ENCODE data around the gene SERF2.
"Not testable (repeated sequence)": the region's sequence is repeated elsewhere in the genome, so short reads cannot be mapped to it uniquely, and the experiment has no call there.

Gene SERF2

GRCh38 chr15:43792761-43793476 is 799 bp downstream of the SERF2 start:
- in situ Hi-C loops (cut with MboI; ENCODE audit: low sequenced_read_pairs): no loop called here

- in situ Hi-C loops (cut with MboI; ENCODE audit: low sequenced_read_pairs): no loop called here
These were observed 1.5 kb downstream of the SERF2 start for GRCh38 chr15:43793647-43794046.

- in situ Hi-C loops (cut with MboI; ENCODE audit: low sequenced_read_pairs): no loop called here
These were observed 2.3 kb downstream of the SERF2 start for GRCh38 chr15:43794269-43795037.

DNA sequence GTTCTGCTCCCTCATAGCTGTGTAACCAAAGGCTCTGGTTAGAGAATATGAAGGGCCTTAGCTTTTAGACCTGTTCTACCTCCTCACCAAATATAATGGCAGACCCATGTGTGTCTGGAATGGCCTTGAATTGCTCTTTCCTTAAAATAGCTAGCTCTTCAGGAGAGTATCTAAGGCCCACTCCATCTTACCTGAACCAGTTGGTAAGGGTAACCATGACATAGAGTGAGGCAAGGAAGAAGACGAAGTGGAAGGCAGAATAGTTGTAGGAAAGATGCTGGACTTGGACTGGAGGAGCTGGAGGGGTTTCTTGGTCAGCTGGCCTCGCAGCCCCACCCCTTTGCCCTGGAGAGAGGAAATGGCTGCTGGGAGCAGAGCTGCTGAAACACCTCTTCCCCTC is 3.1 kb downstream of the SERF2 start:
- in situ Hi-C loops (cut with MboI; ENCODE audit: low sequenced_read_pairs): no loop called here

- in situ Hi-C loops (cut with MboI; ENCODE audit: low sequenced_read_pairs): no loop called here
These were observed 3.9 kb downstream of the SERF2 start for GRCh38 chr15:43795997-43796396.

- in situ Hi-C loops (cut with MboI; ENCODE audit: low sequenced_read_pairs): no loop called here
These were observed 4.4 kb downstream of the SERF2 start for GRCh38 chr15:43796566-43796965.

GRCh38 chr15:43799209-43799944 is 7.3 kb downstream of the SERF2 start:
- in situ Hi-C loops (cut with MboI; ENCODE audit: low sequenced_read_pairs): no loop called here

DNA sequence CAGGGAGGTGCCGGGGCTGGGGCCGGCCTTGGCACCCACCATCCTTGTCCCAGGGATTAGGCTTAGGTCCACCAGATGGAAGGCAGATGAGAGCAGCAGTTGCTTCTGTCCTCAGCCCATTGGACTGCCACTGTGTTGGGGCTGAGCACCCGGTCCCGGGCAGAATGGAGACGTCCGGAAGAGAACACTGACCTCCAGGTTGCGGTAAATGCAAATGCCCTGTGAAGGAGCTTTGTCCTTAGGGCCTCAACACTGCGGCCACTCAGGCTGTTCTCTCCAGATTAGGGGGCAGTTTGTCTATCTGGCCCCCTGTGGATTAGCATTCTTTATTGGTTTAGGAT is 7.8 kb downstream of the SERF2 start, which contains the start of gene SERINC4:
SERINC4 (minus strand) TSS at position 276 of the 341 bp plus-strand sequence; CDS start at position 42, 234 bp downstream.
- in situ Hi-C loops (cut with MboI; ENCODE audit: low sequenced_read_pairs): no loop called here

DNA sequence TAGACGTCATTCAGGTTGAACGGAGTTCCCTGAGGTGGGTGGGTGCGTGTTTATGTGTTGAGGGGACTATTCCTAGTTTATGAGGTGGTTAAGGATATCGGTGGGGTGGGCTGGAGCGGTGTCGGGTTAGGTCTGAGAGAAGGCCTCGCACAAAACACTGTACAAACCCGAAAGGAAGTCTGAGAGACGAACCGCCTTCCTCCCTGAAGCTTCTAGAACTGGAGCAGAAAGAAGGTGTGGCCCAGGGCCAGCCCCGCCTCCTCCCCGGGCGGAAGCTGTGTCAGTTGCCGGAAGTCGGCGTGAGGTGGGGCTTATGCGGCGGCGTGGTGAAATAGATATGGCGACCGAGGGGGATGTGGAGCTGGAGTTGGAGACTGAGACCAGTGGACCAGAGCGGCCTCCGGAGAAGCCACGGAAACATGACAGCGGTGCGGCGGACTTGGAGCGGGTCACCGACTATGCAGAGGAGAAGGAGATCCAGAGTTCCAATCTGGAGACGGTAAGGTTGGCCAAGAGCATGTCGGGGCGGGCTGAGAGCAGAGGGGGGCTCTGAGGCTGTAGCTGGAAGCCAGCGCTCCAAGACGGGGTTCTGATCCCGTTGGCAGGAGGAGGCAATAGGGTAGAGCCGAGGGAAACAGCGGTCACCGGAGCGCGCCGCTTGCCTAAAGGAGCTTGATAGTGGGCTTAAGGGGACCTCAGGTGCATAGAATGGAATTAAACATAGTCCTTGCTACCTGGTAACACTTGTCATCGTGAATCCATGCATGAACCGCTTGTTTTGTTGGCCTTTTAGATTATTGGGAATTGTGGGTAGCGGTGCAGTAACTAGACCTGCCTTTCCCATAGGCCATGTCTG is 8.4 kb downstream of the SERF2 start, which contains the start of gene HYPK:
HYPK (plus strand) TSS at position 314 of the 856 bp plus-strand sequence; CDS start at position 338, 24 bp downstream.
- in situ Hi-C loops (cut with MboI; ENCODE audit: low sequenced_read_pairs): no loop called here

DNA sequence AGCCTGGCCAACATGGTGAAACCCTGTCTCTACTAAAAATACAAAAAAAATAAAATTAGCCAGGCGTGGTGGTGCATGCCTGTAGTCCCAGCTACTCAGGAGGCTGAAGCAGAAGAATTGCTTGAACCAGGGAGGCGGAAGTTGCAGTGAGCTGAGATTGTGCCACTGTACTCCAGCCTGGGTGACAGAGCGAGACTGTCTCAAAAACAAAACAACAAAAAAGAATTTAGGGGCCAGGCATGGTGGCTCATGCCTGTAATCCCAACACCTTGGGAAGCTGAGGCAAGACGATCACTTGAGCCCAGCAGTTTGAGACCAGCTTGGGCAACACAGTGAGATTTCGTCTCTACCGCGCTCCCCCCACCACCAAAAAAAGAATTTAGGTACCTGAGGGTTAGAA is 10.6 kb downstream of the SERF2 start:
- in situ Hi-C loops (cut with MboI; ENCODE audit: low sequenced_read_pairs): not testable (repeated sequence)

- in situ Hi-C loops (cut with MboI; ENCODE audit: low sequenced_read_pairs): no loop called here
These were observed 16.4 kb downstream of the SERF2 start for GRCh38 chr15:43808435-43808950.

- in situ Hi-C loops (cut with MboI; ENCODE audit: low sequenced_read_pairs): no loop called here
These were observed 17.0 kb downstream of the SERF2 start for GRCh38 chr15:43808960-43809678.

DNA sequence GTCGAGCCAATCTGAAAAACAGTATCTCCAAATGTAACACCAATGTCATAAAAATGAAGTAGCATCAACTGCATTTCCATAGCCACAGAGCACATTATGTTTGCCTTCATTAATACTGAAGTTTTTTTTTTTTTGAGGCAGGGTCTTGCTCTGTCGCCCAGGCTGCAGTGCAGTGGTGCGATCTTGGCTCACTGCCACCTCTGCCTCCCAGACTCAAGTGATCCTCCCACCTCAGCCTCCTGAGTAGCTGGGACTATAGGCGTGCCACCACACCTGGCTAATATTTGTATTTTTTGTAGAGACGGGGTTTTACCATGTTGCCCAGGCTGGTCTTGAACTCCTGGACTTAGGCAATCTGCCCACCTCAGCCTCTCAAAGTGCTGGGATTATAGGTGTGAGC is 22.9 kb downstream of the SERF2 start:
- in situ Hi-C loops (cut with MboI; ENCODE audit: low sequenced_read_pairs): not testable (repeated sequence)

DNA sequence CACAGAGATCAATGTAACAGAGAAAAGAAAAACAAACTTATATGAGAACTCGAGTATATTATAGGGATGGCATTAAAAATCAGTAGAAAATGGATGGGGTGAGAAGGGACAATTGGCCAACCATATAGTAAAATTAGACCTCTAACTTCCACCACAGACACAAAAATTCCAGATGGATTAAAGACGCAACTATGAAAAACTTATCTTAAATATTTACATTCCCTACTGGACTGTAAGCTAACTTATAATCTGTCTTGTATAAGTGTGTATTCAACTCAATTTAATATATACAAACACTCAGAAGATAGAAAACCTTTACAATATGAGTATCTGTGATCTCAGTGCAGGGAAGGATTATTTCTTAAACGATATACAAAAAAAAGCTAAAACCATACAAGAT is 29.4 kb downstream of the SERF2 start:
- in situ Hi-C loops (cut with MboI; ENCODE audit: low sequenced_read_pairs): no loop called here

GRCh38 chr15:43824302-43825246 is 32.5 kb downstream of the SERF2 start, which contains the start of gene MFAP1:
TSS of gene MFAP1 (minus strand) at chr15:43824690. CDS start at chr15:43824569, 121 bp downstream.
- in situ Hi-C loops (cut with MboI; ENCODE audit: low sequenced_read_pairs): no loop called here

DNA sequence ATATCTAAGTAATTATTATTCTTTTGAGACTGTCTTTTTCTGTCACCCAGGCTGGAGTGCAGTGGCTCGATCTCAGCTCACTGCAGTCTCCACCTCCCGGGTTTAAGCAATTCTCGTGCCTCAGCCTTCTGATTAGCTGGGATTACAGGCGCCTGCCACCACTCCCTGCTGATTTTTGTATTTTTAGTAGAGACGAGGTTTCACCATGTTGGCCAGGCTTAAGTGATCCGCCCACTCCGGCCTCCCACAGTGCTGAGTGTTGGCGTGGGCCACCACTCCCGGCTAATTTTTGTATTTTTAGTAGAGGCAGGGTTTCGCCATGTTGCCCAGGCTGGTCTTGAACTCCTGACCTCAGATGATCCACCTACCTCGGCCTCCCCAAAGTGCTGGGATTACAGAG is 33.2 kb downstream of the SERF2 start:
- in situ Hi-C loops (cut with MboI; ENCODE audit: low sequenced_read_pairs): not testable (repeated sequence)

- in situ Hi-C loops (cut with MboI; ENCODE audit: low sequenced_read_pairs): no loop called here
These were observed 33.9 kb downstream of the SERF2 start for GRCh38 chr15:43826029-43826507.

Measured in HL-60/S4 treated with phorbol 12-myristate 13-acetate at 8.2 ng/mL for 4 days and 3 days (cell line).